ENCODE data around the gene CIRBP.

- no peak for TF ChIP-seq CTCF (conservative IDR thresholded peaks at IDR 0.05; ENCODE audit: low read length)
- no peak for TF ChIP-seq EZH2phosphoT487 (IDR thresholded peaks at IDR 0.05; ENCODE audit: borderline replicate concordance, low read depth, low read length)
Measured at GRCh38 chr19:1273263-1274041, 4.3 kb downstream of the CIRBP start.

Data from OCI-LY7 (cell line).